Fibroblast of mammary gland (primary cell): ENCODE data around the gene GPR39.
A peak's percentile ranks its signal among the peaks of the same experiment; 100 is the strongest.
"Not testable (repeated sequence)": the region's sequence is repeated elsewhere in the genome, so short reads cannot be mapped to it uniquely, and the experiment has no call there.

ENCODE experiments used
- DNase-seq: peaks from one replicate; pipeline ENCODE4 v3.0.0-alpha.2; 2010; ENCODE audit warnings: low read depth
- H3K4me3 ChIP-seq: 2 replicates; pipeline ENCODE4 v1.5.1; 2011; ENCODE audit warnings: low read depth, mild to moderate bottlenecking, low read length, moderate library complexity; ENCODE audit not compliant: control insufficient read depth
- TF ChIP-seq, protein P1 (sequence below): conservative IDR thresholded peaks from 2 replicates; pipeline ENCODE4 v1.5.1; 2011; ENCODE audit warnings: low read depth, low read length, inconsistent platforms; ENCODE audit not compliant: control insufficient read depth, insufficient read depth

GPR39 gene

DNA sequence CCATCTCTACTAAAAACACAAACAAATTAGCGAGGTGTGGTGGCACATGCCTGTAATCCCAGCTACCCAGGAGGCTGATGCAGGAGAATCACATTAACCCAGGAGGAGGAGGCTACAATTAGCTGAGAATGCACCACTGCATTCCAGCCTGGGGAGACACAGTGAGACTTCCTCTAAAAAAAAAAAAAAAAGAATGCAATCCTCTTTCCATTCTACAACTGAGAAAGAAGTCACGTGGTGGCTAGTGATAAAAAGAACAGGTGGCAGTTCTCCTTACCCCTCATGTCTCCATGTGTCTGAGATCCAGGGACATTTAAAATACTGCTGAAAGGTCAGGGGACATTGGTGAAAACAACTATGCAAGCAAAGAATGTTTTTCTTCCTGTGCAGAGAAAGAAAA is 24.4 kb upstream of the GPR39 start:
- no peak for DNase-seq
- H3K4me3 ChIP-seq, result no peak overlapping the region
- TF ChIP-seq, protein P1, sequence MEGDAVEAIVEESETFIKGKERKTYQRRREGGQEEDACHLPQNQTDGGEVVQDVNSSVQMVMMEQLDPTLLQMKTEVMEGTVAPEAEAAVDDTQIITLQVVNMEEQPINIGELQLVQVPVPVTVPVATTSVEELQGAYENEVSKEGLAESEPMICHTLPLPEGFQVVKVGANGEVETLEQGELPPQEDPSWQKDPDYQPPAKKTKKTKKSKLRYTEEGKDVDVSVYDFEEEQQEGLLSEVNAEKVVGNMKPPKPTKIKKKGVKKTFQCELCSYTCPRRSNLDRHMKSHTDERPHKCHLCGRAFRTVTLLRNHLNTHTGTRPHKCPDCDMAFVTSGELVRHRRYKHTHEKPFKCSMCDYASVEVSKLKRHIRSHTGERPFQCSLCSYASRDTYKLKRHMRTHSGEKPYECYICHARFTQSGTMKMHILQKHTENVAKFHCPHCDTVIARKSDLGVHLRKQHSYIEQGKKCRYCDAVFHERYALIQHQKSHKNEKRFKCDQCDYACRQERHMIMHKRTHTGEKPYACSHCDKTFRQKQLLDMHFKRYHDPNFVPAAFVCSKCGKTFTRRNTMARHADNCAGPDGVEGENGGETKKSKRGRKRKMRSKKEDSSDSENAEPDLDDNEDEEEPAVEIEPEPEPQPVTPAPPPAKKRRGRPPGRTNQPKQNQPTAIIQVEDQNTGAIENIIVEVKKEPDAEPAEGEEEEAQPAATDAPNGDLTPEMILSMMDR, result no peak

DNA sequence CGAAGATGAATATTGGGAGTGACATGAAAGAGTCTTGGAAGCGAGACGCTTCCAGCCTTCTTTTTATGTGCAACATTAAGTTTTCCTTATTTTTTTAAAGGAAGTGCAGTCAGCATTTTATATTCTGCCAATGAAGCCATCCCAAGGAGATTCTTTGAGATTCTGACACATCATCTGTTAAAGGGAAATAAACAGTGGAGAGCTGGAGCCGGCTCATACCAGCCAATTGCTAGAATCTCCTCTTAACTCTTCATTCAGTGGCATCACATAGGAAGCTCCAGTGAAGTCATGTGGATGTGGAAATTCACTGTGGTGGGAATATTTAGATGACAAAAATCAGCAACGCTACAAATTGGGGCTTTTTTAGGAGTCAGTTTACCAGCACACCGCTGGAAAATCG is 23.7 kb upstream of the GPR39 start:
- TF ChIP-seq, protein P1, result no peak
- DNase-seq, result no peak

GRCh38 chr2:132397042-132397441 is 19.6 kb upstream of the GPR39 start:
- not testable (repeated sequence) for DNase-seq, H3K4me3 ChIP-seq

More for the DNA sequence above, 23.7 kb upstream of the GPR39 start:
- no peak overlapping the region for H3K4me3 ChIP-seq

- TF ChIP-seq, protein P1, result no peak
- peak; percentile 68 for DNase-seq
Measured at GRCh38 chr2:132400169-132400900, 16.3 kb upstream of the GPR39 start.

GRCh38 chr2:132400901-132401240 is 15.7 kb upstream of the GPR39 start:
- TF ChIP-seq, protein P1, result no peak
- no peak for DNase-seq
- no peak overlapping the region for H3K4me3 ChIP-seq

More at GRCh38 chr2:132400169-132400900, 16.3 kb upstream of the GPR39 start:
- H3K4me3 ChIP-seq, result no peak overlapping the region

GRCh38 chr2:132401326-132401725 is 15.3 kb upstream of the GPR39 start:
- TF ChIP-seq, protein P1, result no peak
- H3K4me3 ChIP-seq, result no peak overlapping the region
- DNase-seq, result no peak

- no peak for DNase-seq
- TF ChIP-seq, protein P1, result no peak
- no peak overlapping the region for H3K4me3 ChIP-seq
Measured at GRCh38 chr2:132403146-132403545, 13.5 kb upstream of the GPR39 start.
